Measurements from ENCODE around the gene MICAL3. TPM values are rescaled to one million over a fixed set of nuclear protein-coding genes. Genes with fewer than 3 reads are reported as not detected.

MICAL3 gene
- total and polyA plus RNA-seq, 2 experiments from 2014 or later: 27.3 to 76.9 TPM

- DNase-seq (ENCODE audit: low read depth in 1 of 2, low spot score in 1 of 2): no peak
Observed at GRCh38 chr22:18062421-18062820, 38.1 kb upstream of the MICAL3 start.

GRCh38 chr22:18060646-18061620, 36.6 kb upstream of the MICAL3 start:
- Histone ChIP-seq H3K36me3 (no peaks in the 10 kb centered on the region), H3K27ac (no peak overlapping the region), H3K4me1 (ENCODE audit: low read depth) (peaks cover 11% of the 10 kb centered on the region), H3K9me3 (ENCODE audit: low read depth) (no peaks in the 10 kb centered on the region), H3K4me3 (no peak overlapping the region), H3K27me3 (no peaks in the 10 kb centered on the region)
- no peak for TF ChIP-seq CTCF (IDR thresholded peaks at IDR 0.05; ENCODE audit: low read depth, low read length)
- DNase-seq (ENCODE audit: low read depth in 1 of 2, low spot score in 1 of 2): no peak

More at GRCh38 chr22:18062421-18062820, 38.1 kb upstream of the MICAL3 start:
- no peaks in the 10 kb centered on the region for H3K27me3 ChIP-seq
- no peak for TF ChIP-seq CTCF (IDR thresholded peaks at IDR 0.05; ENCODE audit: low read depth, low read length)
- H3K4me1 ChIP-seq (ENCODE audit: low read depth): peaks cover 4% of the 10 kb centered on the region
- no peak overlapping the region for H3K27ac ChIP-seq
- H3K36me3 ChIP-seq: no peaks in the 10 kb centered on the region
- no peaks in the 10 kb centered on the region for H3K9me3 ChIP-seq (ENCODE audit: low read depth)
- no peak overlapping the region for H3K4me3 ChIP-seq

GRCh38 chr22:18059991-18060390, 35.6 kb upstream of the MICAL3 start:
- TF ChIP-seq CTCF (IDR thresholded peaks at IDR 0.05; ENCODE audit: low read depth, low read length): no peak
- DNase-seq (ENCODE audit: low read depth in 1 of 2, low spot score in 1 of 2): no peak
- H3K4me3 ChIP-seq: no peak overlapping the region
- H3K4me1 ChIP-seq (ENCODE audit: low read depth): peaks cover 11% of the 10 kb centered on the region
- H3K27me3 ChIP-seq: no peaks in the 10 kb centered on the region
- H3K27ac ChIP-seq: no peak overlapping the region
- H3K9me3 ChIP-seq (ENCODE audit: low read depth): no peaks in the 10 kb centered on the region
- H3K36me3 ChIP-seq: no peaks in the 10 kb centered on the region

GRCh38 chr22:18059473-18059872, 35.1 kb upstream of the MICAL3 start:
- TF ChIP-seq CTCF (IDR thresholded peaks at IDR 0.05; ENCODE audit: low read depth, low read length): no peak
- no peak overlapping the region for H3K27ac ChIP-seq
- no peaks in the 10 kb centered on the region for H3K9me3 ChIP-seq (ENCODE audit: low read depth)
- no peak overlapping the region for H3K4me3 ChIP-seq
- no peaks in the 10 kb centered on the region for H3K27me3 ChIP-seq
- peaks cover 11% of the 10 kb centered on the region for H3K4me1 ChIP-seq (ENCODE audit: low read depth)
- H3K36me3 ChIP-seq: no peaks in the 10 kb centered on the region
- no peak for DNase-seq (ENCODE audit: low read depth in 1 of 2, low spot score in 1 of 2)

- Histone ChIP-seq H3K27ac (no peak overlapping the region), H3K36me3 (no peaks in the 10 kb centered on the region), H3K4me1 (ENCODE audit: low read depth) (peaks cover 11% of the 10 kb centered on the region), H3K9me3 (ENCODE audit: low read depth) (no peaks in the 10 kb centered on the region), H3K27me3 (no peaks in the 10 kb centered on the region), H3K4me3 (no peak overlapping the region)
- no peak for DNase-seq (ENCODE audit: low read depth in 1 of 2, low spot score in 1 of 2)
- TF ChIP-seq CTCF (IDR thresholded peaks at IDR 0.05; ENCODE audit: low read depth, low read length): no peak
Observed at GRCh38 chr22:18059094-18059417, 34.7 kb upstream of the MICAL3 start.
